ENCODE results near the gene JPH2. TPM values are rescaled to one million over a fixed set of nuclear protein-coding genes. Genes with fewer than 3 reads are reported as not detected.

Gene JPH2
- total and polyA plus RNA-seq, 10 of the 15 experiments (the other 5 are each of a cell fraction or from before 2014, with no cell fraction given): 0.16 TPM; not detected in 9

- Histone ChIP-seq H3K4me1 (ENCODE audit: control insufficient read depth, insufficient read depth, low read length) (no peaks in the 10 kb centered on the region), H3K4me2 (ENCODE audit: control insufficient read depth, insufficient read depth) (no peak overlapping the region), H3K79me2 (ENCODE audit: control insufficient read depth, insufficient read depth, low read length) (peaks cover 48% of the 10 kb centered on the region), H3K9me3 (replicated peaks; ENCODE audit: control insufficient read depth, insufficient read depth, low read length) (no peaks in the 10 kb centered on the region), H3K4me3 (no peak overlapping the region), H3K27ac (ENCODE audit: control insufficient read depth, insufficient read depth) (no peak overlapping the region), H4K20me1 (ENCODE audit: control insufficient read depth, insufficient read depth) (no peaks in the 10 kb centered on the region), H3K9ac (ENCODE audit: control insufficient read depth, insufficient read depth, low read length) (no peak overlapping the region), H3K27me3 (replicated peaks in 1 of 2; ENCODE audit: control insufficient read depth in 2 of 2, insufficient read depth in 2 of 2, low read length in 1 of 2) (no peaks in the 10 kb centered on the region), H3K36me3 (ENCODE audit: control insufficient read depth in 2 of 2, insufficient read depth in 2 of 2, low read length in 1 of 2) (peaks cover 0 to 29% of the 10 kb centered on the region in 2 experiments; a peak in 3 of 4 replicates), H2AFZ (ENCODE audit: control insufficient read depth, low read depth, low read length) (no peak overlapping the region)
- no peak for TF ChIP-seq CHD4 (IDR thresholded peaks at IDR 0.05)
- no peak for TF ChIP-seq PAX8 (IDR thresholded peaks at IDR 0.05)
- no peak for TF ChIP-seq SIX5 (IDR thresholded peaks at IDR 0.05; ENCODE audit: low read depth, low read length, severe bottlenecking)
- no peak for TF ChIP-seq SMAD1 (IDR thresholded peaks at IDR 0.05; ENCODE audit: low read depth, partially characterized antibody)
- no peak for TF ChIP-seq BCLAF1 (IDR thresholded peaks at IDR 0.05)
- TF ChIP-seq PML (IDR thresholded peaks at IDR 0.05; ENCODE audit: low read length): no peak
- no peak for TF ChIP-seq MTA3 (IDR thresholded peaks at IDR 0.05; ENCODE audit: borderline replicate concordance, low read length)
- TF ChIP-seq ZNF592 (IDR thresholded peaks at IDR 0.05): no peak
- TF ChIP-seq CBFB (IDR thresholded peaks at IDR 0.05; ENCODE audit: low read depth): no peak
- TF ChIP-seq CREM (IDR thresholded peaks at IDR 0.05; ENCODE audit: low read depth): no peak
- no peak for TF ChIP-seq RFX5 (IDR thresholded peaks at IDR 0.05; ENCODE audit: low read depth, low read length)
- TF ChIP-seq ETV6 (conservative IDR thresholded peaks at IDR 0.05 in 1 of 2, IDR thresholded peaks at IDR 0.05 in 1 of 2; ENCODE audit: borderline replicate concordance in 1 of 2, low read depth in 1 of 2): no peak
- no peak for TF ChIP-seq FOXM1 (IDR thresholded peaks at IDR 0.05; ENCODE audit: low read depth, low read length)
- ChIA-PET SMC1A (ENCODE audit: uncharacterized antibody, unreplicated experiment) (no interaction called here), POLR2A (no interaction called here), CTCF (interaction anchor here (2.1 to 3.4 kb wide), 2 partner anchors 11 to 16 kb away, joined by 6 to 36 read pairs; no protein-coding TSS in a partner anchor), RAD21 (ENCODE audit: unreplicated experiment) (interaction anchor here (0.5 kb wide), 1 partner anchor 217 kb away, joined by 3 read pairs; no protein-coding TSS in a partner anchor)
- no TSS peak for BruUV-seq (replicated peaks)
- no peak for DNase-seq (ENCODE audit: low read depth, low spot score)
- intact Hi-C loops (cut with micrococcal nuclease; ENCODE audit: unreplicated experiment): no loop called here
- in situ Hi-C loops (cut with MboI): no loop called here
- no peak for FAIRE-seq
- no peak for ATAC-seq
Measured at GRCh38 chr20:44206132-44206531, 19.1 kb upstream of the JPH2 start.

Measured in GM12878 (cell line).